HCT116 (cell line): ENCODE results near the gene SQSTM1. TPM values are rescaled to one million over a fixed set of nuclear protein-coding genes. Genes with fewer than 3 reads are reported as not detected.

Experiments
- ATAC-seq: fragments of 200-7000 bp; cut with Tn5 transposase; 2 replicates; pipeline ENCODE4 v1.9.1; 2020; ENCODE audit warnings: mild to moderate bottlenecking, moderate library complexity
- BruUV-seq: library from RNA; stranded (reverse); fragments of 400-500 nt; replicated peaks from 2 replicates; lab custom pipeline; 2021; lab: Mats Ljungman, UMichigan
- CTCF ChIA-PET: fragments of 300-600 bp; sonication (Branson Sonifier 250); formaldehyde crosslinking; loops from one replicate; lab custom pipeline; 2021; ENCODE audit warnings: antibody characterized with exemption; lab: Charles Lee
- POLR2A ChIA-PET: fragments of 300-600, 350-600 bp; sonication (Branson Sonifier 250); formaldehyde crosslinking; loops from one replicate; lab custom pipeline; 2021; ENCODE audit warnings: antibody characterized with exemption; lab: Charles Lee
- RAD21 ChIA-PET, 2 experiments: fragments of 300-600 bp; sonication (Branson Sonifier 250); formaldehyde crosslinking; loops; one replicate each; lab custom pipeline; 2023; ENCODE audit warnings: low total read pairs in 2 of 2; ENCODE audit not compliant: uncharacterized antibody in 2 of 2, unreplicated experiment in 2 of 2, low non-redundant PET in 1 of 2; lab: Charles Lee
- DNase-seq: peaks from one replicate; pipeline ENCODE4 v3.0.0-alpha.2; 2010; ENCODE audit warnings: low read depth, low spot score
- H2AFZ ChIP-seq: fragments of 200-600 bp; shearing (Covaris generic), sonication (generic); 2 replicates; pipeline ENCODE4 v1.6.1; 2017; ENCODE audit warnings: low read depth, mixed run types, mixed read lengths, antibody characterized with exemption, low read length; ENCODE audit not compliant: poor library complexity, severe bottlenecking
- H3K27ac ChIP-seq: 2 replicates; pipeline ENCODE4 v1.5.1; 2012; ENCODE audit warnings: low read depth, low read length
- H3K27me3 ChIP-seq: fragments of 200-600 bp; sonication (generic); 2 replicates; pipeline ENCODE4 v1.6.1; 2016; ENCODE audit warnings: mixed run types, low read length, mixed read lengths; ENCODE audit not compliant: insufficient read depth
- H3K36me3 ChIP-seq, 2 experiments: fragments of 200-500 bp in 1 of 2; fragments of 200-600 bp in 1 of 2; sonication (Bioruptor generic) in 1 of 2; sonication (generic) in 1 of 2; 2 replicates each; pipeline versions ENCODE4 v1.5.1 to v1.6.1; 2014 to 2016; ENCODE audit warnings: low read length in 2 of 2, inconsistent platforms in 1 of 2, mixed read lengths in 1 of 2, mixed run types in 1 of 2; ENCODE audit not compliant: insufficient read depth in 2 of 2, control insufficient read depth in 1 of 2
- H3K4me1 ChIP-seq, 2 experiments: fragments of 200-600 bp in 1 of 2; sonication (generic) in 1 of 2; 2 replicates each; pipeline versions ENCODE4 v1.5.1 to v1.6.1; 2012 to 2017; ENCODE audit warnings: low read length in 2 of 2, inconsistent platforms in 1 of 2, mild to moderate bottlenecking in 1 of 2, mixed read lengths in 1 of 2, mixed run types in 1 of 2, moderate library complexity in 1 of 2; ENCODE audit not compliant: insufficient read depth in 2 of 2, control insufficient read depth in 1 of 2
- H3K4me2 ChIP-seq: fragments of 200-600 bp; sonication (generic); 2 replicates; pipeline ENCODE4 v1.6.1; 2017; ENCODE audit warnings: mixed run types, low read length, mixed read lengths
- H3K4me3 ChIP-seq, 2 experiments: fragments of 200-600 bp in 1 of 2; sonication (generic) in 1 of 2; replicated peaks in 1 of 2; 2 replicates each; pipeline ENCODE4 v1.5.1; 2011 to 2016; ENCODE audit warnings: low read length in 2 of 2, control low read depth in 1 of 2, low read depth in 1 of 2, mild to moderate bottlenecking in 1 of 2, mixed read lengths in 1 of 2, mixed run types in 1 of 2
- H3K79me2 ChIP-seq: fragments of 200-600 bp; sonication (generic); 2 replicates; pipeline ENCODE4 v1.6.1; 2017; ENCODE audit warnings: mild to moderate bottlenecking, mixed run types, low read length, moderate library complexity, mixed read lengths; ENCODE audit not compliant: insufficient read depth
- H3K9ac ChIP-seq: fragments of 200-600 bp; sonication (generic); 2 replicates; pipeline ENCODE4 v1.6.1; 2016; ENCODE audit warnings: low read length, mixed read lengths
- H3K9me2 ChIP-seq: fragments of 200-600 bp; sonication (generic), shearing (Covaris generic); 2 replicates; pipeline ENCODE4 v1.6.1; 2017; ENCODE audit warnings: mixed run types, mild to moderate bottlenecking, moderate library complexity; ENCODE audit not compliant: insufficient read depth
- H3K9me3 ChIP-seq, 2 experiments: fragments of 200-500 bp in 1 of 2; fragments of 200-600 bp in 1 of 2; sonication (Bioruptor generic) in 1 of 2; sonication (generic) in 1 of 2; 2 replicates each; pipeline ENCODE4 v1.6.1; 2014 to 2017; ENCODE audit warnings: low read length in 2 of 2, mixed read lengths in 2 of 2, inconsistent platforms in 1 of 2, low read depth in 1 of 2, mild to moderate bottlenecking in 1 of 2, mixed run types in 1 of 2, moderate library complexity in 1 of 2; ENCODE audit not compliant: control insufficient read depth in 1 of 2, insufficient read depth in 1 of 2
- H4K20me1 ChIP-seq: fragments of 200-600 bp; sonication (generic), shearing (Covaris generic); 2 replicates; pipeline ENCODE4 v1.6.1; 2017; ENCODE audit warnings: mixed run types, mild to moderate bottlenecking, moderate library complexity; ENCODE audit not compliant: insufficient read depth
- ATF3 ChIP-seq: IDR thresholded peaks from 2 replicates; pipeline ENCODE4 v1.6.1; 2012
- CBX3 ChIP-seq: IDR thresholded peaks from 2 replicates; pipeline ENCODE4 v1.6.1; 2012; ENCODE audit warnings: low read depth
- CEBPB ChIP-seq: IDR thresholded peaks from 2 replicates; pipeline ENCODE4 v1.6.1; 2012; ENCODE audit warnings: low read depth
- EGR1 ChIP-seq: IDR thresholded peaks from 2 replicates; pipeline ENCODE4 v1.6.1; 2012; ENCODE audit warnings: low read depth
- ELF1 ChIP-seq: IDR thresholded peaks from 2 replicates; pipeline ENCODE4 v1.6.1; 2012; ENCODE audit warnings: low read depth, borderline replicate concordance
- EZH2 ChIP-seq: fragments of 200-600 bp; sonication (generic); IDR thresholded peaks from 2 replicates; pipeline ENCODE4 v1.6.1; 2017; ENCODE audit warnings: antibody characterized with exemption, mixed run types
- FOSL1 ChIP-seq: IDR thresholded peaks from 2 replicates; pipeline ENCODE4 v1.6.1; 2012; ENCODE audit warnings: low read depth
- JUND ChIP-seq: IDR thresholded peaks from 2 replicates; pipeline ENCODE4 v1.6.1; 2012
- POLR2A ChIP-seq: IDR thresholded peaks from 2 replicates; pipeline ENCODE4 v1.7.0; 2011; ENCODE audit warnings: borderline replicate concordance; ENCODE audit not compliant: insufficient read depth, insufficient read length; ENCODE audit errors: extremely low read depth
- POLR2AphosphoS5 ChIP-seq: IDR thresholded peaks from 2 replicates; pipeline ENCODE4 v1.6.1; 2011; ENCODE audit warnings: mild to moderate bottlenecking, low read depth, low read length, moderate library complexity
- RAD21 ChIP-seq: IDR thresholded peaks from 2 replicates; pipeline ENCODE4 v1.6.1; 2012; ENCODE audit warnings: low read depth, mild to moderate bottlenecking
- REST ChIP-seq: IDR thresholded peaks from 2 replicates; pipeline ENCODE4 v1.6.1; 2012; ENCODE audit warnings: low read depth
- SIN3A ChIP-seq: IDR thresholded peaks from 2 replicates; pipeline ENCODE4 v1.6.1; 2012; ENCODE audit warnings: low read depth
- SP1 ChIP-seq: IDR thresholded peaks from 2 replicates; pipeline ENCODE4 v1.6.1; 2012; ENCODE audit warnings: low read depth
- SRF ChIP-seq: IDR thresholded peaks from 2 replicates; pipeline ENCODE4 v1.6.1; 2012; ENCODE audit warnings: low read depth
- YY1 ChIP-seq: IDR thresholded peaks from 2 replicates; pipeline ENCODE4 v1.6.1; 2011; ENCODE audit warnings: low read length, low read depth, moderate library complexity, mild to moderate bottlenecking; ENCODE audit not compliant: insufficient replicate concordance; ENCODE audit errors: extremely low read depth
- ZBTB33 ChIP-seq: IDR thresholded peaks from 2 replicates; pipeline ENCODE4 v1.6.1; 2011; ENCODE audit warnings: mild to moderate bottlenecking, low read length, moderate library complexity; ENCODE audit not compliant: insufficient replicate concordance; ENCODE audit errors: extremely low read depth
- ZFX ChIP-seq: fragments of 450-650 bp; IDR thresholded peaks from 2 replicates; pipeline ENCODE4 v1.6.1; 2017
- intact Hi-C: fragments of 100-400 bp; cut with micrococcal nuclease; formaldehyde crosslinking; loops from 2 replicates; pipeline ENCODE4 v1.10.0; 2022
- total RNA-seq: library from RNA; stranded (reverse); gene quantifications from one replicate; pipeline ENCODE4 v1.2.1, GENCODE V29; 2021; ENCODE audit not compliant: unreplicated experiment
- TF ChIP-seq, protein P1 (sequence below): IDR thresholded peaks from 2 replicates; pipeline ENCODE4 v1.6.1; 2012

Gene SQSTM1
- total RNA-seq, 1 experiment from 2014 or later, result 299 TPM

GRCh38 chr5:179805070-179805528 is 15.6 kb upstream of the SQSTM1 start:
- Histone ChIP-seq H3K9me3 (no peaks in the 10 kb centered on the region), H3K4me3 (peak overlapping the region; percentile 68 to 92), H3K9me2 (no peaks in the 10 kb centered on the region), H3K27me3 (no peaks in the 10 kb centered on the region), H4K20me1 (no peaks in the 10 kb centered on the region), H3K9ac (peak overlapping the region; percentile 88), H3K27ac (peak overlapping the region; percentile 99), H3K36me3 (peaks cover under 1 to 2% of the 10 kb centered on the region in 2 experiments; a peak in 1 of 4 replicates), H3K4me1 (peaks cover 38 to 49% of the 10 kb centered on the region in 2 experiments), H3K79me2 (peaks cover 50% of the 10 kb centered on the region), H3K4me2 (peak overlapping the region; percentile 99), H2AFZ (no peak overlapping the region)
- no peak for DNase-seq
- no peak for ATAC-seq
- POLR2A ChIA-PET, result interaction anchor here (1.7 kb wide), 1 partner anchor 16 kb away, joined by 4 read pairs; the partner anchor contains the start of gene SQSTM1
- RAD21 ChIA-PET, result no interaction called here
- no peak for TF ChIP-seq SIN3A
- TF ChIP-seq, protein P1, sequence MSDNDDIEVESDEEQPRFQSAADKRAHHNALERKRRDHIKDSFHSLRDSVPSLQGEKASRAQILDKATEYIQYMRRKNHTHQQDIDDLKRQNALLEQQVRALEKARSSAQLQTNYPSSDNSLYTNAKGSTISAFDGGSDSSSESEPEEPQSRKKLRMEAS, result no peak
- no peak for TF ChIP-seq FOSL1
- no peak for TF ChIP-seq EGR1
- no peak for TF ChIP-seq RAD21
- no peak for TF ChIP-seq ELF1
- no peak for TF ChIP-seq POLR2AphosphoS5
- no peak for TF ChIP-seq JUND
- TF ChIP-seq REST, result no peak
- TF ChIP-seq CBX3, result no peak
- TF ChIP-seq ZFX, result no peak
- no peak for TF ChIP-seq YY1
- TF ChIP-seq ATF3, result no peak
- no peak for TF ChIP-seq ZBTB33
- TF ChIP-seq POLR2A, result no peak
- no peak for TF ChIP-seq EZH2
- TF ChIP-seq SP1, result no peak
- no peak for TF ChIP-seq CEBPB
- no peak for TF ChIP-seq SRF
- CTCF ChIA-PET, result no interaction called here
- BruUV-seq, result TSS peak; percentile 53
- intact Hi-C loops, result no loop called here
